Prostate gland (tissue), 2 donors: ENCODE results near the gene RAVER2.

ENCODE experiments used
- POLR2A ChIP-seq: fragments of 450-650 bp; IDR thresholded peaks from one replicate; pipeline ENCODE4 v1.6.1; 2016; ENCODE audit warnings: antibody characterized with exemption, mild to moderate bottlenecking
- TF ChIP-seq, protein P1 (sequence below), 4 experiments: fragments of 200-600 bp in 2 of 4; fragments of 450-650 bp in 2 of 4; sonication (generic) in 2 of 4; IDR thresholded peaks; 1 replicate in 3 of 4; 2 replicates in 1 of 4; pipeline ENCODE4 v1.5.1; 2016 to 2019; ENCODE audit warnings: antibody characterized with exemption in 4 of 4, mild to moderate bottlenecking in 2 of 4, moderate library complexity in 2 of 4

DNA sequence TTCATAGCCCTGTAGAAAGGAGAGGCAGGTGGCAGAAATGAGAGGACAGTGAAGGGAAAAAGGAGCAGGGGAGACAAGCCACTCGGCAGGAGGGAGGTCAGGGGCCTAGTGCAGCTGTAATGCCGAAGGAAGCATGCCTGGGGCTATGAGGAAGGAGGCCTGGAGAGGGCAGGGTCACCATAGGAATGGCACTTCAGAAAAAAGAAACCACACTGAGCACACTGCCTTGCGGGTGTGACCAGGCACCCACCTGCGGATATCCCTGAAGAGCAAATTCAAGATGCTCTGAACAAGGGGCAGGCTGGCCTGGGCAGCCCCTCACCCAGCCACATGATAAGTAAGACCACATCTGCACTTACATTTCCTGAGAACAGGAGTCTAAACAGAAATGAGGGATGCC lies 116.7 kb downstream of the RAVER2 start:
- TF ChIP-seq, protein P1, sequence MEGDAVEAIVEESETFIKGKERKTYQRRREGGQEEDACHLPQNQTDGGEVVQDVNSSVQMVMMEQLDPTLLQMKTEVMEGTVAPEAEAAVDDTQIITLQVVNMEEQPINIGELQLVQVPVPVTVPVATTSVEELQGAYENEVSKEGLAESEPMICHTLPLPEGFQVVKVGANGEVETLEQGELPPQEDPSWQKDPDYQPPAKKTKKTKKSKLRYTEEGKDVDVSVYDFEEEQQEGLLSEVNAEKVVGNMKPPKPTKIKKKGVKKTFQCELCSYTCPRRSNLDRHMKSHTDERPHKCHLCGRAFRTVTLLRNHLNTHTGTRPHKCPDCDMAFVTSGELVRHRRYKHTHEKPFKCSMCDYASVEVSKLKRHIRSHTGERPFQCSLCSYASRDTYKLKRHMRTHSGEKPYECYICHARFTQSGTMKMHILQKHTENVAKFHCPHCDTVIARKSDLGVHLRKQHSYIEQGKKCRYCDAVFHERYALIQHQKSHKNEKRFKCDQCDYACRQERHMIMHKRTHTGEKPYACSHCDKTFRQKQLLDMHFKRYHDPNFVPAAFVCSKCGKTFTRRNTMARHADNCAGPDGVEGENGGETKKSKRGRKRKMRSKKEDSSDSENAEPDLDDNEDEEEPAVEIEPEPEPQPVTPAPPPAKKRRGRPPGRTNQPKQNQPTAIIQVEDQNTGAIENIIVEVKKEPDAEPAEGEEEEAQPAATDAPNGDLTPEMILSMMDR (IDR thresholded peaks at IDR 0.05), result peak in 1 of 4 experiments; percentile 6
- TF ChIP-seq POLR2A, result no peak
